Neural crest cell (in vitro differentiated cells): ENCODE data around the gene ENKUR. TPM values are rescaled to one million over a fixed set of nuclear protein-coding genes. Genes with fewer than 3 reads are reported as not detected.

Experiments
- DNase-seq: peaks from one replicate; pipeline ENCODE4 v3.0.0; 2021; ENCODE audit warnings: low read depth, mixed read lengths, low spot score
- H3K27ac Mint-ChIP-seq: one replicate; pipeline ENCODE4 v1.8.0; 2021; ENCODE audit warnings: mild to moderate bottlenecking, mixed read lengths; ENCODE audit not compliant: unreplicated experiment
- H3K27me3 Mint-ChIP-seq: 2 replicates; pipeline ENCODE4 v1.8.0; 2021; ENCODE audit warnings: low read depth, mild to moderate bottlenecking, mixed read lengths
- H3K36me3 Mint-ChIP-seq: 2 replicates; pipeline ENCODE4 v1.8.0; 2021; ENCODE audit warnings: low read depth, mild to moderate bottlenecking, mixed read lengths
- H3K4me1 Mint-ChIP-seq: 2 replicates; pipeline ENCODE4 v1.8.0; 2021; ENCODE audit warnings: mixed read lengths
- H3K4me3 Mint-ChIP-seq: one replicate; pipeline ENCODE4 v1.8.0; 2021; ENCODE audit warnings: mild to moderate bottlenecking, mixed read lengths
- H3K9me3 Mint-ChIP-seq: 2 replicates; pipeline ENCODE4 v1.8.0; 2021; ENCODE audit warnings: mixed read lengths
- total RNA-seq: library from RNA; stranded (reverse); gene quantifications from 2 replicates; pipeline ENCODE4 v1.2.1, GENCODE V29; 2021
- TF ChIP-seq, protein P1 (sequence below): fragments of 200-600 bp; sonication (generic); conservative IDR thresholded peaks from 2 replicates; pipeline ENCODE4 v1.5.0; 2021; ENCODE audit warnings: antibody characterized with exemption, mild to moderate bottlenecking

Gene ENKUR
- total RNA-seq, 1 donor from 2014 or later: 1.7 TPM

GRCh38 chr10:24983946-24984345, 32.0 kb downstream of the ENKUR start:
- no peak overlapping the region for H3K4me3 Mint-ChIP-seq
- H3K36me3 Mint-ChIP-seq: peaks cover 3% of the 10 kb centered on the region
- peaks cover 3% of the 10 kb centered on the region for H3K9me3 Mint-ChIP-seq
- H3K27me3 Mint-ChIP-seq: no peaks in the 10 kb centered on the region
- H3K4me1 Mint-ChIP-seq: peaks cover 8% of the 10 kb centered on the region
- TF ChIP-seq, protein P1, sequence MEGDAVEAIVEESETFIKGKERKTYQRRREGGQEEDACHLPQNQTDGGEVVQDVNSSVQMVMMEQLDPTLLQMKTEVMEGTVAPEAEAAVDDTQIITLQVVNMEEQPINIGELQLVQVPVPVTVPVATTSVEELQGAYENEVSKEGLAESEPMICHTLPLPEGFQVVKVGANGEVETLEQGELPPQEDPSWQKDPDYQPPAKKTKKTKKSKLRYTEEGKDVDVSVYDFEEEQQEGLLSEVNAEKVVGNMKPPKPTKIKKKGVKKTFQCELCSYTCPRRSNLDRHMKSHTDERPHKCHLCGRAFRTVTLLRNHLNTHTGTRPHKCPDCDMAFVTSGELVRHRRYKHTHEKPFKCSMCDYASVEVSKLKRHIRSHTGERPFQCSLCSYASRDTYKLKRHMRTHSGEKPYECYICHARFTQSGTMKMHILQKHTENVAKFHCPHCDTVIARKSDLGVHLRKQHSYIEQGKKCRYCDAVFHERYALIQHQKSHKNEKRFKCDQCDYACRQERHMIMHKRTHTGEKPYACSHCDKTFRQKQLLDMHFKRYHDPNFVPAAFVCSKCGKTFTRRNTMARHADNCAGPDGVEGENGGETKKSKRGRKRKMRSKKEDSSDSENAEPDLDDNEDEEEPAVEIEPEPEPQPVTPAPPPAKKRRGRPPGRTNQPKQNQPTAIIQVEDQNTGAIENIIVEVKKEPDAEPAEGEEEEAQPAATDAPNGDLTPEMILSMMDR: no peak
- no peak for DNase-seq
- no peak overlapping the region for H3K27ac Mint-ChIP-seq

GRCh38 chr10:24983130-24983529, 32.8 kb downstream of the ENKUR start:
- H3K27me3 Mint-ChIP-seq: no peaks in the 10 kb centered on the region
- peaks cover 3% of the 10 kb centered on the region for H3K36me3 Mint-ChIP-seq

DNA sequence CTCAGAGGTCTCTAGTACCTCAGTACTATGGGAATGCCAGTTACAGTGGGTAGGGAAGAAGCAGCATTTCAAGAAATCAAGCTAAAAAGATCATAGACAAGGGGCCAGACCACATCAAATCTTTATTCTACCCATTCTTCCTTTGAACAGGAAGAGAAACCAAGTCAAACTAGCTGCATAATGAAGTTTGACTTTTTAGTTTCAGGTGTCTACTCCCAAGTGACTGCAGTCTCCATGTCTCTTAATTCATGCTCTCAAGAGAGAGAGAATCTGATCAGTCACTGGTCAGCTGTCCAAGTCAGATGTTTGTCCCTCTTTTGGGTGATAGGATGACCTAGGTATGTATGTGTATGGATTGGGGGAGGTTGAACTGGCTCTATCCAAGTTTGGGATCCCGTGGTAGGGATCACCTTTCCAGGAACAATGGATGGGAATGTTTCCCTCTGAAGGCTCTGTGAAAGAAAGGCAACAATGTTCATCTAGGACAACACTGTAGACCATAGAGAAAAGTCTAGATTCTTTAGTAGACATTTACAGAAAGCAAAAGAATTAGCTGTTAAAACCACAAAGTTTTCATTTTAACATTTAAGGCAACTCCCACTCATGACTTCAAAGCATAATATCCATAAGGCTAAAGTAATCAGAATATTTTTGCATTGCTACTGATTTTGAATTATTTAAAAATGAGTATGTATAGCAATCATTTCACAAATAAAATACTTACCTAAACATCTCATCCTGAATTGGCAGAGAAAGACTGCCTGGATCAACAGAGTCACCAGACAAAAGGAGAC, 33.4 kb downstream of the ENKUR start:
- H3K27ac Mint-ChIP-seq: no peak overlapping the region
- no peaks in the 10 kb centered on the region for H3K27me3 Mint-ChIP-seq

More at GRCh38 chr10:24983130-24983529, 32.8 kb downstream of the ENKUR start:
- peaks cover 4% of the 10 kb centered on the region for H3K4me1 Mint-ChIP-seq
- peaks cover 3% of the 10 kb centered on the region for H3K9me3 Mint-ChIP-seq
- DNase-seq: no peak
- H3K27ac Mint-ChIP-seq: no peak overlapping the region
- TF ChIP-seq, protein P1: no peak
- H3K4me3 Mint-ChIP-seq: no peak overlapping the region

GRCh38 chr10:24981161-24981710, 34.7 kb downstream of the ENKUR start:
- TF ChIP-seq, protein P1: no peak
- peaks cover 3% of the 10 kb centered on the region for H3K9me3 Mint-ChIP-seq
- H3K36me3 Mint-ChIP-seq: peaks cover 3% of the 10 kb centered on the region
- H3K27me3 Mint-ChIP-seq: no peaks in the 10 kb centered on the region
- peaks cover 4% of the 10 kb centered on the region for H3K4me1 Mint-ChIP-seq
- no peak overlapping the region for H3K4me3 Mint-ChIP-seq
- H3K27ac Mint-ChIP-seq: no peak overlapping the region
- no peak for DNase-seq

More for the DNA sequence above, 33.4 kb downstream of the ENKUR start:
- no peak for DNase-seq
- TF ChIP-seq, protein P1: no peak
- no peak overlapping the region for H3K4me3 Mint-ChIP-seq
- peaks cover 3% of the 10 kb centered on the region for H3K36me3 Mint-ChIP-seq
- peaks cover 4% of the 10 kb centered on the region for H3K4me1 Mint-ChIP-seq
- H3K9me3 Mint-ChIP-seq: peaks cover 3% of the 10 kb centered on the region

DNA sequence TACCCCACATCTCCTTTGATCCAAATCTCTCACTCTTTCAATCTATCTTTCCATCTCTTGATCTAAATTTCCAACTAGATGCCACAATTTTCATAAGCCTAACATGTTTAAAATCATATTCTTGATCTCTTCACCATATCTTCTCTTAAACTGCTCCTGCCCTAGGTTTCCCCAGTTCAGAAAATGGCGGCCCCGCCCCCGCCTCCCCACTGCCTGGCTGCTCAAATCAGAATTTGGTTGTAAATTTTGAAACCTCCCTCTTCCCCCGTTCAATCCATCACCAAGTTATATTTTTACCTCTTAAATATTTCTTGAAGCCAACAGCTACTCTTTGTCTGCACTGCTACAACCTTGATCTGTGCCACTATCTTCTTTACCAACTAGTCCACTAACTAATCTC, 36.3 kb downstream of the ENKUR start:
- H3K9me3 Mint-ChIP-seq: peaks cover 3% of the 10 kb centered on the region
- H3K4me1 Mint-ChIP-seq: peaks cover 4% of the 10 kb centered on the region
- no peaks in the 10 kb centered on the region for H3K27me3 Mint-ChIP-seq
- DNase-seq: no peak
- H3K27ac Mint-ChIP-seq: no peak overlapping the region
- TF ChIP-seq, protein P1: no peak
- H3K36me3 Mint-ChIP-seq: peaks cover 3% of the 10 kb centered on the region
- no peak overlapping the region for H3K4me3 Mint-ChIP-seq
